IMR-90 (cell line): ENCODE data around the gene TAPBP. TPM values are rescaled to one million over a fixed set of nuclear protein-coding genes. Genes with fewer than 3 reads are reported as not detected.
"Not testable (repeated sequence)": the region's sequence is repeated elsewhere in the genome, so short reads cannot be mapped to it uniquely, and the experiment has no call there.

Experiments used
- ATAC-seq: fragments of 200-7000 bp; cut with Tn5 transposase; 2 replicates; pipeline ENCODE4 v1.9.1; 2020; ENCODE audit warnings: low read depth, mild to moderate bottlenecking, moderate library complexity
- Bru-seq: library from RNA; stranded (reverse); fragments of 400-500 nt; gene quantifications from one replicate; lab custom pipeline; 2021; lab: Mats Ljungman, UMichigan
- BruChase-seq, 2 experiments: library from RNA; stranded (reverse); fragments of 400-500 nt; gene quantifications; one replicate each; lab custom pipeline; 2021; lab: Mats Ljungman, UMichigan
- BruUV-seq: library from RNA; stranded (reverse); fragments of 400-500 nt; replicated peaks from 2 replicates; lab custom pipeline; 2021; lab: Mats Ljungman, UMichigan
- CTCF ChIA-PET: fragments of 300-600 bp; formaldehyde crosslinking; extraction: SDS; loops from one replicate; lab custom pipeline; 2021; ENCODE audit warnings: antibody characterized with exemption; lab: Yijun Ruan, JAX
- POLR2A ChIA-PET: fragments of 300-600 bp; sonication (Branson Sonifier 250); formaldehyde crosslinking; loops from one replicate; lab custom pipeline; 2022; ENCODE audit warnings: antibody characterized with exemption; ENCODE audit not compliant: unreplicated experiment; lab: Charles Lee
- DNase-seq: peaks from one replicate; pipeline ENCODE4 v3.0.0; 2013
- H2AFZ ChIP-seq: replicated peaks from 2 replicates; pipeline ENCODE3; 2013; ENCODE audit warnings: low read length, mild to moderate bottlenecking; ENCODE audit not compliant: poor library complexity
- H2AK5ac ChIP-seq: 2 replicates; pipeline ENCODE4 v1.6.1; 2013; ENCODE audit warnings: low read depth, low read length, inconsistent platforms
- H2AK9ac ChIP-seq: replicated peaks from 2 replicates; pipeline ENCODE3; 2013; ENCODE audit warnings: mild to moderate bottlenecking, low read depth, low read length, moderate library complexity; ENCODE audit not compliant: poor library complexity
- H2BK120ac ChIP-seq: 2 replicates; pipeline ENCODE4 v1.6.1; 2013; ENCODE audit warnings: low read depth, low read length, inconsistent platforms
- H2BK15ac ChIP-seq: 3 replicates; pipeline ENCODE4 v1.6.1; 2013; ENCODE audit warnings: low read depth, low read length, inconsistent platforms
- H2BK20ac ChIP-seq: 2 replicates; pipeline ENCODE4 v1.6.1; 2013; ENCODE audit warnings: low read depth, mild to moderate bottlenecking, inconsistent platforms, low read length, moderate library complexity
- H2BK5ac ChIP-seq: 2 replicates; pipeline ENCODE4 v1.6.1; 2013; ENCODE audit warnings: mild to moderate bottlenecking, low read depth, low read length, inconsistent platforms; ENCODE audit not compliant: poor library complexity, severe bottlenecking
- H3K14ac ChIP-seq: replicated peaks from 2 replicates; pipeline ENCODE4 v1.6.1; 2013; ENCODE audit warnings: low read depth, low read length, inconsistent platforms
- H3K18ac ChIP-seq: 2 replicates; pipeline ENCODE4 v1.6.1; 2013; ENCODE audit warnings: low read depth, low read length, control low read depth
- H3K23ac ChIP-seq: 2 replicates; pipeline ENCODE4 v1.6.1; 2013; ENCODE audit warnings: low read depth, low read length, inconsistent platforms
- H3K27ac ChIP-seq: 2 replicates; pipeline ENCODE4 v1.5.1; 2013; ENCODE audit warnings: mild to moderate bottlenecking, control low read depth, low read length; ENCODE audit not compliant: insufficient read depth
- H3K27me3 ChIP-seq: 2 replicates; pipeline ENCODE4 v1.6.1; 2013; ENCODE audit warnings: low read length; ENCODE audit not compliant: control insufficient read depth, insufficient read depth
- H3K36me3 ChIP-seq: 2 replicates; pipeline ENCODE4 v1.6.1; 2013; ENCODE audit warnings: low read length, mixed read lengths; ENCODE audit not compliant: control insufficient read depth, insufficient read depth
- H3K4ac ChIP-seq: 2 replicates; pipeline ENCODE4 v1.6.1; 2013; ENCODE audit warnings: low read depth, low read length, inconsistent platforms
- H3K4me1 ChIP-seq: 2 replicates; pipeline ENCODE4 v1.6.1; 2013; ENCODE audit warnings: low read length, mixed read lengths; ENCODE audit not compliant: control insufficient read depth, insufficient read depth
- H3K4me2 ChIP-seq: 2 replicates; pipeline ENCODE4 v1.6.1; 2013; ENCODE audit warnings: low read depth, mild to moderate bottlenecking, control low read depth, low read length, moderate library complexity
- H3K4me3 ChIP-seq: 2 replicates; pipeline ENCODE4 v1.5.1; 2013; ENCODE audit warnings: low read depth, mild to moderate bottlenecking, control low read depth, low read length, moderate library complexity; ENCODE audit not compliant: insufficient read depth
- H3K56ac ChIP-seq: 2 replicates; pipeline ENCODE4 v1.6.1; 2013; ENCODE audit warnings: low read length, inconsistent platforms; ENCODE audit not compliant: insufficient read depth; ENCODE audit errors: extremely low read depth
- H3K79me1 ChIP-seq, 2 experiments: 2 replicates each; pipeline ENCODE4 v1.6.1; 2013; ENCODE audit warnings: low read length in 2 of 2, inconsistent platforms in 1 of 2, low read depth in 1 of 2
- H3K9ac ChIP-seq: 2 replicates; pipeline ENCODE4 v1.6.1; 2013; ENCODE audit warnings: low read depth, low read length, control low read depth
- H3K9me1 ChIP-seq: 2 replicates; pipeline ENCODE4 v1.6.1; 2013; ENCODE audit warnings: low read length, inconsistent platforms; ENCODE audit not compliant: insufficient read depth
- H3K9me3 ChIP-seq: 2 replicates; pipeline ENCODE4 v1.6.1; 2013; ENCODE audit warnings: low read length; ENCODE audit not compliant: control insufficient read depth, insufficient read depth
- H4K20me1 ChIP-seq: 2 replicates; pipeline ENCODE4 v1.6.1; 2013; ENCODE audit warnings: low read length, inconsistent platforms; ENCODE audit not compliant: insufficient read depth
- H4K5ac ChIP-seq: 2 replicates; pipeline ENCODE4 v1.6.1; 2013; ENCODE audit warnings: mild to moderate bottlenecking, low read depth, low read length, control low read depth
- H4K8ac ChIP-seq, 2 experiments: 2 replicates each; pipeline ENCODE4 v1.6.1; 2013; ENCODE audit warnings: low read depth in 2 of 2, low read length in 2 of 2, control low read depth in 1 of 2, inconsistent platforms in 1 of 2
- H4K91ac ChIP-seq: 2 replicates; pipeline ENCODE4 v1.6.1; 2013; ENCODE audit warnings: low read depth, low read length, inconsistent platforms; ENCODE audit not compliant: insufficient read depth
- MAFK ChIP-seq: IDR thresholded peaks from 2 replicates; pipeline ENCODE4 v1.6.1; 2012; ENCODE audit warnings: low read depth, low read length, improper control_type of control experiment
- MAZ ChIP-seq: IDR thresholded peaks from 2 replicates; pipeline ENCODE4 v1.6.1; 2012; ENCODE audit warnings: low read depth, mild to moderate bottlenecking, low read length, improper control_type of control experiment, moderate library complexity, borderline replicate concordance
- NFE2L2 ChIP-seq: fragments of 150-350 bp; IDR thresholded peaks from 2 replicates; pipeline ENCODE4 v1.6.1; 2016; ENCODE audit warnings: low read depth, mild to moderate bottlenecking, low read length
- POLR2A ChIP-seq: IDR thresholded peaks from 2 replicates; pipeline ENCODE4 v1.6.1; 2012; ENCODE audit warnings: mild to moderate bottlenecking, low read depth, low read length
- WGBS, 2 experiments: methylation state at CpG; one replicate each; pipeline versions ENCODE4 v1.1.5 to v1.1.7; 2013; ENCODE audit warnings: missing lambda C conversion rate in 2 of 2; ENCODE audit not compliant: insufficient read length in 1 of 2; ENCODE audit errors: extremely low coverage in 2 of 2; 5-methylcytosine and 5-hydroxymethylcytosine counted together
- dilution Hi-C: fragments of 300-500 bp; cut with HindIII; formaldehyde crosslinking; loops from one replicate; pipeline ENCODE4 v1.14.3; 2018; ENCODE audit warnings: low sequenced_read_pairs; ENCODE audit not compliant: unreplicated experiment
- in situ Hi-C: fragments of 300-500 bp; cut with MboI; formaldehyde crosslinking; loops from 3 replicates; pipeline ENCODE4 v1.14.3; 2019; ENCODE audit warnings: low sequenced_read_pairs, inconsistent platforms, mixed read lengths
- intact Hi-C: fragments of 100-400 bp; cut with micrococcal nuclease; formaldehyde crosslinking; loops from 2 replicates; pipeline ENCODE4 v1.10.0; 2022
- long read RNA-seq: library from polyadenylated mRNA; unstranded; transcript quantifications from one replicate; pipeline ENCODE4 v2.0.0, GENCODE V29; 2021; ENCODE audit not compliant: unreplicated experiment
- polyA plus RNA-seq, 3 experiments: library from polyadenylated mRNA; depleted of rRNA; stranded (reverse); fragments of >200 nt; gene quantifications; 2 replicates each; pipeline ENCODE4 v1.2.3, GENCODE V29; 2012; ENCODE audit warnings: low replicate concordance in 1 of 3
- total RNA-seq: library from RNA; depleted of rRNA; stranded (reverse); fragments of >200 nt; gene quantifications from 2 replicates; pipeline ENCODE4 v1.2.3, GENCODE V29; 2012; rRNA removed

TAPBP gene
- total RNA-seq (12.5 and 13.1 TPM in 2 replicates), polyA plus RNA-seq (2012; rRNA removed) (62.5 and 63.3 TPM in 2 replicates), Bru-seq, nascent RNA (percentile 81 among the genes with signal in this experiment), BruChase-seq, experiment 1, labeled RNA remaining after a 6-hour chase (percentile 96 among the genes with signal in this experiment), BruChase-seq, experiment 2, labeled RNA remaining after a 2-hour chase (percentile 95 among the genes with signal in this experiment)
- 57.3 and 109 TPM in 2 replicates for polyA plus RNA-seq (2012; cell fraction: cytosol; rRNA removed)
- 111 and 160 TPM in 2 replicates for polyA plus RNA-seq (2012; cell fraction: nucleus; rRNA removed; ENCODE audit: low replicate concordance)
- long read RNA-seq, transcript TAPBP-234 (8 exons, 3,759 nt) = major isoform, 7 of 45 reads
- long read RNA-seq, partial matches to known transcripts = 6 of 45 reads
- long read RNA-seq, other reads (novel, unspliced or antisense) = 32 of 45 reads

DNA sequence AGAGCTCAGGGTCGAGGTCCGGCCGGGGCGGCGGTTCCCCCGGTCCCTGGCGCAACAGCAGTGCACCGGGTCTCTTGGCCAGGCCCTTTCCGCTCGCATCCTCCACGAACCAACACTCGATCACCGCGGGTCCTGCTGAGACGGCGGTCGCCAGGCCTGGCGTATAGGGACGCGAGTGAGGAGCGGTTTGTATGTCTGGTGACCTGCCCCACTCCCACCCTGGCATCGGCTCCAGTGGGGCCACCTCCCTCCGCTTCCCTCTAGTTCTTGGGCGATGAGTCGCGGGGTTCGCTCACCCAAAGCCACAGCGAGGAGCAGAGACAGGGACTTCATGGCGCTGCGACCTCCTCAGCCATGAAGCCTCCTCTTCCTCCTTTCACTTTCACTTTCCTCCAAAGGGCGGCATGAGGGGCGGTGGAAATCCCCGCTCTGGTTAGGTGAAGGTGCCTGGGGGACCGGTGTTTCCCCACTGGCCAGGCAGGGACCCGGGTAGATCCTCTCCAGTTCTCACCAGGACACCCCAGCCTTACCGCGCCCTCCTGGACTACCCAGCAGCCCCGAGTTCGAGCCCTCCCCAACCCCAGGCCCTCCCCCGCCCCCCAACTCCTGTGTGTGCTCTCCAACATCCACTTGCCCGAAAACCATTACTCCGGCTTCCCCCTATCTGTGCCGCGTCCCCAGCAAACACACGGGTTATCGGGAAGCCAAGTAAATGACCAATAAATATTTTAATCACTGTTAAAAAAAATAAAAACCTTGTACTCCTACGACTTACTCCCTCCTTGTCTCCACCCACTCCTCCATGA, at the start of gene TAPBP:
Gene TAPBP (minus strand): TSS at position 370 of the 806 bp plus-strand sequence. CDS start 37 bp downstream, at position 333.
- dilution Hi-C loops = no loop called here
- BruUV-seq = TSS peak; percentile 96
- Histone ChIP-seq H2BK120ac (peak within 1 kb of the TSS; percentile 92), H4K5ac (peak within 1 kb of the TSS; percentile 51), H4K91ac (peak within 1 kb of the TSS; percentile 95), H3K4me2 (peak within 1 kb of the TSS; percentile 98), H3K27me3 (no peaks in the 10 kb centered on the region), H3K14ac (peak within 1 kb of the TSS; percentile 98), H4K8ac (peak within 1 kb of the TSS; percentile 79 to 96), H2BK5ac (peak within 1 kb of the TSS; percentile 95), H2BK20ac (peak within 1 kb of the TSS; percentile 68), H3K9me1 (peaks cover 11% of the 10 kb centered on the region), H3K9me3 (no peaks in the 10 kb centered on the region), H3K4ac (peak within 1 kb of the TSS; percentile 98), H3K4me3 (peak within 1 kb of the TSS; percentile 64), H3K27ac (peak within 1 kb of the TSS; percentile 97), H4K20me1 (peaks cover 17% of the 10 kb centered on the region), H3K36me3 (peaks cover 6% of the 10 kb centered on the region), H2BK15ac (peak within 1 kb of the TSS; percentile 53; the same call in 2 of the 3 replicates), H2AK9ac (peak within 1 kb of the TSS; percentile 99), H3K9ac (peak within 1 kb of the TSS; percentile 96), H3K4me1 (peaks cover 14% of the 10 kb centered on the region), H2AFZ (peak within 1 kb of the TSS; percentile 96), H2AK5ac (peak within 1 kb of the TSS; percentile 98), H3K56ac (peak within 1 kb of the TSS; percentile 94), H3K79me1 (peaks cover 24 to 74% of the 10 kb centered on the region in 2 experiments; a peak in 3 of 4 replicates), H3K23ac (peak within 1 kb of the TSS; percentile 99), H3K18ac (peak within 1 kb of the TSS; percentile 57)
- no CpG with 5 or more reads among the region's 47 CpGs for WGBS, 2 experiments
- TF ChIP-seq POLR2A (peak; percentile 75), MAZ (peak; percentile 8; the same call in 1 of the 2 replicates), MAFK (no peak), NFE2L2 (no peak)
- intact Hi-C loops = loop anchor here (1.0 to 5.0 kb wide), 3 partner anchors 15 to 103 kb away; partner anchors contain the start of gene CUTA
- ATAC-seq = peak; percentile 16
- in situ Hi-C loops = no loop called here
- DNase-seq = peak; percentile 72
- ChIA-PET CTCF (no interaction called here), POLR2A (interaction anchor here (1.2 kb wide), 1 partner anchor 14 kb away, joined by 3 read pairs; no protein-coding TSS in a partner anchor)

DNA sequence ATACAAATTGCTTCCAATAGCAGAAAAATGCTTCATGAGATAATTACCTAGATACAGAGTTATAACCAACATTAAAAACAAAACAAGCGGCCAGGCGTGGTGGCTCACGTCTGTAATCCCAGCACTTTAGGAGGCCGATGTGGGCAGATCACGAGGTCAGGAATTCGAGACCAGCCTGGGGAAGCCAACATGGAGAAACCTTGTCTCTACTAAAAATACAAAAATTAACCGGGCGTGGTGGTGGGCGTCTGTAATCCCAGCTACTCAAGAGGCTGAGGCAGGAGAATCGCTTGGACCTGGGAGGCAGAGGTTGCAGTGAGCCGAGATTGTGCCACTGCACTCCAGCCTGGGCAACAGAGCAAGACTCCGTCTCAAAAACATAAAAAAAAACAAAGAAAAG, 49.6 kb upstream of the TAPBP start:
- H2BK20ac ChIP-seq, H3K9me1 ChIP-seq, intact Hi-C loops, H3K9me3 ChIP-seq, H4K5ac ChIP-seq, H4K20me1 ChIP-seq, H2BK15ac ChIP-seq, H4K8ac ChIP-seq, DNase-seq, H3K14ac ChIP-seq, H3K9ac ChIP-seq, POLR2A ChIA-PET, dilution Hi-C loops, H3K4me3 ChIP-seq, H3K4me1 ChIP-seq, H3K4ac ChIP-seq, H3K27ac ChIP-seq, H2BK120ac ChIP-seq, H3K23ac ChIP-seq, H2AK5ac ChIP-seq, H4K91ac ChIP-seq, BruUV-seq, H3K4me2 ChIP-seq, in situ Hi-C loops, H3K79me1 ChIP-seq, H3K36me3 ChIP-seq, H2AK9ac ChIP-seq, ATAC-seq, CTCF ChIA-PET, H3K18ac ChIP-seq, H2AFZ ChIP-seq, H2BK5ac ChIP-seq, H3K56ac ChIP-seq: not testable (repeated sequence)
- WGBS, 2 experiments = no CpG with 5 or more reads among the region's 12 CpGs
- peaks cover 14% of the 10 kb centered on the region for H3K27me3 ChIP-seq
